Uterus (tissue), 4 donors: ENCODE results near the gene NUP88. TPM values are rescaled to one million over a fixed set of nuclear protein-coding genes. Genes with fewer than 3 reads are reported as not detected.

Experiments used
- DNase-seq, 2 donors: peaks; one replicate each; pipeline ENCODE4 v3.0.0-alpha.2; 2019 to 2020
- H3K27ac ChIP-seq, 2 donors: fragments of 200-600 bp; sonication (generic); 1 replicate in 1 of 2; 2 replicates in 1 of 2; pipeline ENCODE4 v1.5.1; 2016 to 2018
- H3K27me3 ChIP-seq, 2 donors: fragments of 200-600 bp; sonication (generic); one replicate each; pipeline ENCODE4 v1.5.1; 2018 to 2019; ENCODE audit warnings: control low read depth in 1 of 2
- H3K36me3 ChIP-seq, 2 donors: fragments of 200-600 bp; sonication (generic); one replicate each; pipeline ENCODE4 v1.5.1; 2019; ENCODE audit warnings: control low read depth in 1 of 2
- H3K4me1 ChIP-seq, 2 donors: fragments of 200-600 bp; sonication (generic); one replicate each; pipeline ENCODE4 v1.5.1; 2018 to 2019; ENCODE audit warnings: control low read depth in 1 of 2
- H3K4me3 ChIP-seq, 2 donors: fragments of 200-600 bp; sonication (generic); 1 replicate in 1 of 2; 2 replicates in 1 of 2; pipeline ENCODE4 v1.5.1; 2018 to 2019; ENCODE audit warnings: mild to moderate bottlenecking in 1 of 2
- H3K9me3 ChIP-seq, 2 donors: fragments of 200-600 bp; sonication (generic); one replicate each; pipeline ENCODE4 v1.5.1; 2019; ENCODE audit warnings: control low read depth in 1 of 2
- POLR2A ChIP-seq, 2 donors: fragments of 450-650 bp; IDR thresholded peaks; one replicate each; pipeline ENCODE4 v1.6.1; 2016; ENCODE audit warnings: antibody characterized with exemption in 2 of 2, mild to moderate bottlenecking in 1 of 2, moderate library complexity in 1 of 2
- intact Hi-C: fragments of 100-400 bp; cut with DNase I; formaldehyde crosslinking; loops from one replicate; pipeline ENCODE4 v1.15.1; 2023; ENCODE audit warnings: low total_unique reads
- total RNA-seq, 4 donors: library from RNA; depleted of rRNA in 3 of 4; stranded (reverse); fragments of >200 nt in 3 of 4; gene quantifications; one replicate each; pipeline versions ENCODE4 v1.1.0 to v1.2.4, GENCODE V29; 2014 to 2023
- TF ChIP-seq, protein P1 (sequence below), 4 experiments: fragments of 200-600 bp in 2 of 4; fragments of 450-650 bp in 2 of 4; sonication (generic) in 2 of 4; IDR thresholded peaks; one replicate each; pipeline ENCODE4 v1.5.1; 2016 to 2019; ENCODE audit warnings: antibody characterized with exemption in 4 of 4, mild to moderate bottlenecking in 2 of 4, moderate library complexity in 1 of 4
- donor health status: DM: yes; HTN: yes; CAD: no.

The NUP88 gene
- total RNA-seq, 4 donors from 2014 or later = 24.7 to 69.8 (median 52.3) TPM

DNA sequence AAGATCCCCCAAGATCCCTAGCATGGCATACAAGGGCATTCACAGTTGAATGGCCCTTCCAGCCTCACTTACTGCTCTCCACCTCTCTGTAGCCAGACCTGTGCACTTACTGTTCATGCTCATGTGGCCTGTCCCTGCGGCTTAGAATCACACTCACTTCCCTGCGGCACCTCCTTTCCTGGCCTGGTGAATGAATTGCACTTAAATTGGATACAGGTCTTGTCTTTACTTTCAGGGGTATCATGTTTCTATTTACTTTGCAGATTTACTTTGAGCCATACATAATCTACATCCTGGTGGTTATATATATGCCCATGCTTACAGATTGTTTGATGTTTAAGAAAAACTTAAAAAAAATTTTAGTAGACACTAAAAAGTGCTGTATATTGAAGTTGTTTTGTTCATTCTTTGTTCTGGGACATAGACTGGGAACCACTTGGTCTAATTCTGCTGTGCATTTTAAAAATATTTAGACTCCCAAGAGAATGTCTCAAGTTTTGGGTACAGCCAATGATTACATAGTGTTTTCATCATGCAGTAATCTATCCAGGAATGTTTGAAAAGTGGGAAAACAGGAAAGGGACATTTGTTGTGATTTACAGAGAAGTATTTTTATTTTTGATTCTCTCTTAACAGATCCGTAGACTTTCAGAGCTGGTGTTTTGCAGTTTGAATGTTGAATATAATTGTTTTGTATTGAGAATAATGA lies 63.9 kb downstream of the NUP88 start:
- peak overlapping the region in 1 of 2 donors; percentile 49 for H3K27ac ChIP-seq
- no peaks in the 10 kb centered on the region for H3K27me3 ChIP-seq
- H3K4me3 ChIP-seq = no peak overlapping the region
- intact Hi-C loops = no loop called here
- H3K36me3 ChIP-seq = no peaks in the 10 kb centered on the region
- no peaks in the 10 kb centered on the region for H3K9me3 ChIP-seq
- DNase-seq = no peak
- no peak for TF ChIP-seq POLR2A (IDR thresholded peaks at IDR 0.05)
- TF ChIP-seq, protein P1, sequence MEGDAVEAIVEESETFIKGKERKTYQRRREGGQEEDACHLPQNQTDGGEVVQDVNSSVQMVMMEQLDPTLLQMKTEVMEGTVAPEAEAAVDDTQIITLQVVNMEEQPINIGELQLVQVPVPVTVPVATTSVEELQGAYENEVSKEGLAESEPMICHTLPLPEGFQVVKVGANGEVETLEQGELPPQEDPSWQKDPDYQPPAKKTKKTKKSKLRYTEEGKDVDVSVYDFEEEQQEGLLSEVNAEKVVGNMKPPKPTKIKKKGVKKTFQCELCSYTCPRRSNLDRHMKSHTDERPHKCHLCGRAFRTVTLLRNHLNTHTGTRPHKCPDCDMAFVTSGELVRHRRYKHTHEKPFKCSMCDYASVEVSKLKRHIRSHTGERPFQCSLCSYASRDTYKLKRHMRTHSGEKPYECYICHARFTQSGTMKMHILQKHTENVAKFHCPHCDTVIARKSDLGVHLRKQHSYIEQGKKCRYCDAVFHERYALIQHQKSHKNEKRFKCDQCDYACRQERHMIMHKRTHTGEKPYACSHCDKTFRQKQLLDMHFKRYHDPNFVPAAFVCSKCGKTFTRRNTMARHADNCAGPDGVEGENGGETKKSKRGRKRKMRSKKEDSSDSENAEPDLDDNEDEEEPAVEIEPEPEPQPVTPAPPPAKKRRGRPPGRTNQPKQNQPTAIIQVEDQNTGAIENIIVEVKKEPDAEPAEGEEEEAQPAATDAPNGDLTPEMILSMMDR (IDR thresholded peaks at IDR 0.05) = no peak
- H3K4me1 ChIP-seq = no peaks in the 10 kb centered on the region

DNA sequence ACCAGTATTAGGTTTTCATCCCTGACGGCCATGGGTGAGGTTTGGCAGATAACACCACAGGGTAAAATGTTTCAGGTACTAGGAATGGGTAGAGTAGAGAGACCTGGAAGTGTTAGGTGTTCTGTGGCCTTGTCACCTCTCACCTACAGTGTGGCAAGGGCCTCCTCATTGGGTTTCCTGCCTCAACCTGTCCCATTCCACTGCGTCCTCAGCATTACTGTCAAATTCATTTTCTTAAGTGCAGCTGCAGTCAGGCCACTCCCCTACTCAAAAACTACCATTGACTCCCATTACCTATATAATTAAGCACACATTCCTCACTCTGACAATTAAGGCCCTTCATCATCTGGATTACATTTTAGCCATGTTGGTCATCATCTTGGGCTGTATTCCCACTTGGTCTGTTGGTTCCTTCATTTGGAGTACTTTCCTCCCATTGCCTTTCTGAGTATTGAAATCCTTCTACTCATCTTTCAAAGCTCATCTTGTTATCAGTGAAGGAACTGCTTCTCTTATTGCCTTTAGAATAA lies 64.5 kb downstream of the NUP88 start:
- H3K27me3 ChIP-seq = no peaks in the 10 kb centered on the region
- no peak for TF ChIP-seq POLR2A (IDR thresholded peaks at IDR 0.05)
- TF ChIP-seq, protein P1 (IDR thresholded peaks at IDR 0.05) = no peak
- no peaks in the 10 kb centered on the region for H3K36me3 ChIP-seq
- no peaks in the 10 kb centered on the region for H3K4me1 ChIP-seq
- DNase-seq = no peak
- intact Hi-C loops = no loop called here
- peak overlapping the region in 1 of 2 donors; percentile 49 for H3K27ac ChIP-seq
- no peaks in the 10 kb centered on the region for H3K9me3 ChIP-seq
- H3K4me3 ChIP-seq = no peak overlapping the region

DNA sequence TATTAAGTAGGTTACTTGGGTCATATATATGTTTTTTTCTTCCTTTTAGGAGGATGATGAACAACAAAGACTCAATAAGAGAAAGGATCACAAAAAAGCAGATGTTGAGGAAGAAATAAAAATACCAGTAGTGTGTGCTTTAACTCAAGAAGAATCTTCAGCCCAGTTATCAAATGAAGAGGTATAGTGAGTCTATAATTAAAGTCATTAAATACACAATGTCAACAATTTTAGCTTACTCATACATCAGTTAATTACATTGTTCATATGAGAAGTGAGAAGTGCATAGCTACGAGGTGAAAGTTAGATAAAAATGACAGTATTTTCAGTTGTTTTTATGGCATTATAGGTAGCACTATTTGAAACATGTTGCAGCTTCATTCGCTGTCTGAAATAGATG lies 65.2 kb downstream of the NUP88 start:
- Histone ChIP-seq H3K27me3 (no peaks in the 10 kb centered on the region), H3K27ac (no peak overlapping the region), H3K36me3 (no peaks in the 10 kb centered on the region), H3K4me3 (no peak overlapping the region), H3K9me3 (no peaks in the 10 kb centered on the region), H3K4me1 (no peaks in the 10 kb centered on the region)
- intact Hi-C loops = no loop called here
- DNase-seq = no peak
- TF ChIP-seq, protein P1 (IDR thresholded peaks at IDR 0.05) = no peak
- TF ChIP-seq POLR2A (IDR thresholded peaks at IDR 0.05) = no peak

DNA sequence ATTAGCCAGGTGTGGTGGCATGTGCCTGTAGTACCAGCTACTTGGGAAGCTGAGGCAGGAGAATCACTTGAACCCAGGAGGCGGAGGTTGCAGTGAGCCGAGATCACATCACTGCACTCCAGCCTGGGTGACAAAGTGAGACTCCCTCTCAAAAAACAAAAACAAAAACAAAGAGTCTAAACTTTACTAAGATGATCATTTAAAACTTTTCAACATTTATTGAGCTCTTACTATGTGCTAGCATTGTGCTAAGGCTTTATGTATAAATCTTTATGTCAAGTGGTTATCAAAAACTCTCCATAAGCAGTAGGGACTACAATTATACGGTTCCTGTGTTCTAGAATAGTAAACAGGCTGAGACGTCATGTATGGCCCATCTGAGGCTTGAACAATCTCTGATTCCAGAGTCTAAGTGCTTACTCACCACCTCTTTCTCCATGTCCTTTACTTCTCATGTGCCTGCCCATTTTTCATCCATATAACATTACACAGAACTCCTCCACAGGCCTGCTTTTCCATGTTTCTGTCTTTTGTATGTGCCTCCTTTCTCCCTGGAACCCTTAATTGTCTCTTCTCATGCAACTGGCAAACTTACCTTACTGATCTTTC lies 66.7 kb downstream of the NUP88 start:
- no peak overlapping the region for H3K4me3 ChIP-seq
- TF ChIP-seq POLR2A (IDR thresholded peaks at IDR 0.05) = no peak
- TF ChIP-seq, protein P1 (IDR thresholded peaks at IDR 0.05) = no peak
- no peaks in the 10 kb centered on the region for H3K9me3 ChIP-seq
- H3K36me3 ChIP-seq = no peaks in the 10 kb centered on the region
- H3K4me1 ChIP-seq = no peaks in the 10 kb centered on the region
- intact Hi-C loops = no loop called here
- H3K27me3 ChIP-seq = no peaks in the 10 kb centered on the region
- no peak overlapping the region for H3K27ac ChIP-seq
- no peak for DNase-seq

DNA sequence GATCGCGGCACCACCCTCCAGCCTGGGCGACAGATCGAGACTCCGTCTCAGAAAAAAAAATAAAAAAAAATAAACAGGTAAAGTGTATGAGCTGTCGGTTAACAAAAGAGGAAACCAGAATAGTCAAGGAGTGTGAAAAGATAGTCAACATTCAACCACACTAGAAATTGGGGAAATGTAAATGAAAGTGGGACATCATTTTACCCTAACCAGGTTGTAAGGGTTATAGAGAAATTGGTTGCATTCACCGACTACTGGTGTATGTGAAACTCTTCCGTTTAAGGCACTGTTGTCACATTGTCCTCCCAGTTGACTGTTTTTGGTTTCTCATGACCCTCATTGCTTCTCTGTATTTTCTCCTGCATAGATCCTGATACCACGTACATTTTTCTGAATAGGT lies 74.5 kb downstream of the NUP88 start:
- no peak overlapping the region for H3K4me3 ChIP-seq
- H3K27me3 ChIP-seq = no peaks in the 10 kb centered on the region
- no peak for TF ChIP-seq POLR2A (IDR thresholded peaks at IDR 0.05)
- TF ChIP-seq, protein P1 (IDR thresholded peaks at IDR 0.05) = no peak
- intact Hi-C loops = no loop called here
- DNase-seq = no peak
- no peaks in the 10 kb centered on the region for H3K36me3 ChIP-seq
- no peaks in the 10 kb centered on the region for H3K9me3 ChIP-seq
- no peak overlapping the region for H3K27ac ChIP-seq
- H3K4me1 ChIP-seq = no peaks in the 10 kb centered on the region
